DND-41 (cell line): ENCODE data around the gene MFAP2.

Experiments
- EZH2 ChIP-seq: IDR thresholded peaks from 3 replicates; pipeline ENCODE4 v1.6.1; 2012; ENCODE audit warnings: borderline replicate concordance, low read depth, mild to moderate bottlenecking, moderate library complexity, low read length, inconsistent platforms; ENCODE audit not compliant: severe bottlenecking
- TF ChIP-seq, protein P1 (sequence below): IDR thresholded peaks from 2 replicates; pipeline ENCODE4 v1.5.1; 2012; ENCODE audit warnings: borderline replicate concordance, low read length, moderate library complexity, mild to moderate bottlenecking; ENCODE audit not compliant: poor library complexity, severe bottlenecking; ENCODE audit errors: extremely low read depth

DNA sequence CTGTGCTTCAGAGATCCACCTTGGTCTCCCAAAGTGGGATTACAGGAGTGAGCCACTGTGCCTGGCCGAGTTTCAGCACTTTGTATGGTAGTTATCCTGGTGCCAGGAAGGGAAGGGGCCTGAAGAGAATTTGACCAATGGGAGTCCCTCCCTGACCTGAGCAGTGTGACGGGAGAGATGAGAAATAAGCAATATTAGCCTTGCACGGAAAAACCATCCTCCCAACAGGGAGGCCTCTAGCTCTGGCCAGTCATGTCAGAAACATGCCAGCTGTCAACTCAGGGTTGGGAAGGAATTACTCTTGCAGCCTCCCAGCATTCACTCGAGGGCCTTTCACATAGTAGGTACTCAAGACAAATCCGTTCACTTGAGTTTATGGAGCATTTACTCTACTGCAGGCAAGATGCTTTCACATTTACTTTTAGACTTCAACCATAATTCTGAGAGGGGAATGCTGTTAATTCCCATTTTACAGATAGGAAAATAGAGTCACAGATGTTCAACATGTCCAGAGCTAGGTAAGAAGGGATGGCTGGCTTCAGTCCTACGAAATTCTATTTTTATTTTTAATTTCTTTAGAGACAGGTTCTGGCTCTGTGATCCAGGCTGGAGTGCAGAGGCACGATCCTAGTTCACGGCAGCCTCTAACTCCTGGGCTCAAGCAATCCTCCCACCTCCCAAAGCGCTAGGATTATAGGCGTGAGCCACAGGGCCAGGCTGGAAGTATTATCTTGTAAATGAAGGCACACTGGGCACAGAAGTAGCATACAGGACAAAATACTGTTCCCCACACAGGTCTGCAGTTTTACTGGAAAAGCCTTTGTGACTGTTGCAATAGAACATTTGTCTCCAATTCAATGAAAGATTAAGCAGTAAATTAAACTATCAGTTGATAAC is 34.5 kb upstream of the MFAP2 start:
- TF ChIP-seq EZH2, result no peak
- TF ChIP-seq, protein P1, sequence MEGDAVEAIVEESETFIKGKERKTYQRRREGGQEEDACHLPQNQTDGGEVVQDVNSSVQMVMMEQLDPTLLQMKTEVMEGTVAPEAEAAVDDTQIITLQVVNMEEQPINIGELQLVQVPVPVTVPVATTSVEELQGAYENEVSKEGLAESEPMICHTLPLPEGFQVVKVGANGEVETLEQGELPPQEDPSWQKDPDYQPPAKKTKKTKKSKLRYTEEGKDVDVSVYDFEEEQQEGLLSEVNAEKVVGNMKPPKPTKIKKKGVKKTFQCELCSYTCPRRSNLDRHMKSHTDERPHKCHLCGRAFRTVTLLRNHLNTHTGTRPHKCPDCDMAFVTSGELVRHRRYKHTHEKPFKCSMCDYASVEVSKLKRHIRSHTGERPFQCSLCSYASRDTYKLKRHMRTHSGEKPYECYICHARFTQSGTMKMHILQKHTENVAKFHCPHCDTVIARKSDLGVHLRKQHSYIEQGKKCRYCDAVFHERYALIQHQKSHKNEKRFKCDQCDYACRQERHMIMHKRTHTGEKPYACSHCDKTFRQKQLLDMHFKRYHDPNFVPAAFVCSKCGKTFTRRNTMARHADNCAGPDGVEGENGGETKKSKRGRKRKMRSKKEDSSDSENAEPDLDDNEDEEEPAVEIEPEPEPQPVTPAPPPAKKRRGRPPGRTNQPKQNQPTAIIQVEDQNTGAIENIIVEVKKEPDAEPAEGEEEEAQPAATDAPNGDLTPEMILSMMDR, result no peak
